Tibial artery (tissue), 4 donors: Measurements from ENCODE around the gene ROR1.
A peak's percentile ranks its signal among the peaks of the same experiment; 100 is the strongest.

ENCODE experiments used
- DNase-seq, 2 donors: peaks; one replicate each; pipeline ENCODE4 v3.0.0-alpha.2; 2019
- H3K27ac ChIP-seq, 2 donors: fragments of 200-600 bp; sonication (generic) in 1 of 2; 1 replicate in 1 of 2; 2 replicates in 1 of 2; pipeline ENCODE4 v1.5.1; 2018 to 2019; ENCODE audit warnings: mild to moderate bottlenecking in 1 of 2
- H3K27me3 ChIP-seq, 2 donors: fragments of 200-600 bp; sonication (generic) in 1 of 2; one replicate each; pipeline versions ENCODE4 v1.5.1 to v1.6.0; 2016 to 2019
- H3K36me3 ChIP-seq, 3 donors: fragments of 200-600 bp; sonication (generic) in 2 of 3; one replicate each; pipeline ENCODE4 v1.5.1; 2016 to 2019; ENCODE audit warnings: mild to moderate bottlenecking in 2 of 3
- H3K4me1 ChIP-seq, 4 donors: fragments of 200-600 bp; sonication (generic) in 2 of 4; 1 replicate in 3 of 4; 2 replicates in 1 of 4; pipeline ENCODE4 v1.5.1; 2016 to 2019
- H3K4me3 ChIP-seq, 2 donors: fragments of 200-600 bp; sonication (generic) in 1 of 2; 1 replicate in 1 of 2; 2 replicates in 1 of 2; pipeline ENCODE4 v1.5.1; 2018 to 2019; ENCODE audit warnings: mild to moderate bottlenecking in 2 of 2
- H3K9me3 ChIP-seq, 3 donors: fragments of 200-600 bp; sonication (generic) in 1 of 3; one replicate each; pipeline ENCODE4 v1.5.1; 2016 to 2019
- CTCF ChIP-seq, 2 experiments: fragments of 200-600 bp in 1 of 2; fragments of 450-650 bp in 1 of 2; IDR thresholded peaks; one replicate each; pipeline ENCODE4 v1.5.1; 2017 to 2019; ENCODE audit warnings: antibody characterized with exemption in 2 of 2, mild to moderate bottlenecking in 1 of 2, moderate library complexity in 1 of 2
- intact Hi-C: fragments of 100-400 bp; cut with DNase I; formaldehyde crosslinking; loops from one replicate; pipeline ENCODE4 v1.15.0; 2023; ENCODE audit warnings: low total_unique reads

Gene ROR1

GRCh38 chr1:64122588-64122987 is 348.8 kb downstream of the ROR1 start:
- no peaks in the 10 kb centered on the region for H3K9me3 ChIP-seq
- no peaks in the 10 kb centered on the region for H3K36me3 ChIP-seq
- TF ChIP-seq CTCF (IDR thresholded peaks at IDR 0.05), result no peak
- H3K27me3 ChIP-seq, result no peaks in the 10 kb centered on the region
- peaks cover 0 to 48% (median 15%) of the 10 kb centered on the region in 4 donors for H3K4me1 ChIP-seq
- no peak overlapping the region for H3K4me3 ChIP-seq
- H3K27ac ChIP-seq, result no peak overlapping the region
- DNase-seq, result no peak
- intact Hi-C loops, result loop anchor here (10.0 kb wide), 1 partner anchor 68 kb away; no protein-coding TSS in a partner anchor

- H3K4me1 ChIP-seq, result peaks cover 0 to 54% (median 18%) of the 10 kb centered on the region in 4 donors
- no peaks in the 10 kb centered on the region for H3K36me3 ChIP-seq
- no peak overlapping the region for H3K4me3 ChIP-seq
- no peaks in the 10 kb centered on the region for H3K27me3 ChIP-seq
- intact Hi-C loops, result loop anchor here (10.0 kb wide), 1 partner anchor 70 kb away; no protein-coding TSS in a partner anchor
- peak overlapping the region in 1 of 2 donors; percentile 27 for H3K27ac ChIP-seq
- no peak for DNase-seq
- TF ChIP-seq CTCF (IDR thresholded peaks at IDR 0.05), result no peak
- no peaks in the 10 kb centered on the region for H3K9me3 ChIP-seq
These were observed 351.1 kb downstream of the ROR1 start for GRCh38 chr1:64124704-64125440.

- Histone ChIP-seq H3K4me1 (peaks cover 0 to 56% (median 18%) of the 10 kb centered on the region in 4 donors), H3K27ac (no peak overlapping the region), H3K36me3 (no peaks in the 10 kb centered on the region), H3K9me3 (no peaks in the 10 kb centered on the region), H3K4me3 (no peak overlapping the region), H3K27me3 (no peaks in the 10 kb centered on the region)
- intact Hi-C loops, result loop anchor here (10.0 kb wide), 1 partner anchor 72 kb away; no protein-coding TSS in a partner anchor
- no peak for TF ChIP-seq CTCF (IDR thresholded peaks at IDR 0.05)
- DNase-seq, result no peak
These were observed 352.8 kb downstream of the ROR1 start for GRCh38 chr1:64126581-64126980.

GRCh38 chr1:64127297-64127696 is 353.5 kb downstream of the ROR1 start:
- intact Hi-C loops, result loop anchor here (10.0 kb wide), 1 partner anchor 72 kb away; no protein-coding TSS in a partner anchor
- TF ChIP-seq CTCF (IDR thresholded peaks at IDR 0.05), result no peak
- Histone ChIP-seq H3K36me3 (no peaks in the 10 kb centered on the region), H3K4me3 (no peak overlapping the region), H3K27me3 (no peaks in the 10 kb centered on the region), H3K27ac (no peak overlapping the region), H3K4me1 (peaks cover 0 to 49% (median 18%) of the 10 kb centered on the region in 4 donors), H3K9me3 (no peaks in the 10 kb centered on the region)
- no peak for DNase-seq

- Histone ChIP-seq H3K36me3 (no peaks in the 10 kb centered on the region), H3K27me3 (no peaks in the 10 kb centered on the region), H3K9me3 (no peaks in the 10 kb centered on the region), H3K4me1 (peaks cover 0 to 45% (median 11%) of the 10 kb centered on the region in 4 donors), H3K4me3 (no peak overlapping the region), H3K27ac (peak overlapping the region; percentile 8 to 25)
- DNase-seq, result no peak
- TF ChIP-seq CTCF (IDR thresholded peaks at IDR 0.05), result no peak
- intact Hi-C loops, result loop anchor here (10.0 kb wide), 1 partner anchor 75 kb away; no protein-coding TSS in a partner anchor
These were observed 355.9 kb downstream of the ROR1 start for GRCh38 chr1:64129701-64130100.
